Immature natural killer cell (primary cell): ENCODE data around the gene CD8B2. TPM values are rescaled to one million over a fixed set of nuclear protein-coding genes. Genes with fewer than 3 reads are reported as not detected.
A peak's percentile ranks its signal among the peaks of the same experiment; 100 is the strongest.

Source experiments
- DNase-seq, 3 donors: peaks; one replicate each; pipeline ENCODE4 v3.0.0; 2022; ENCODE audit warnings: mixed read lengths in 1 of 3
- H3K27ac Mint-ChIP-seq, 6 donors: one replicate each; pipeline ENCODE4 v1.8.0; 2020; ENCODE audit warnings: mixed read lengths in 6 of 6, mild to moderate bottlenecking in 5 of 6, inconsistent platforms in 4 of 6, moderate library complexity in 3 of 6
- H3K27me3 Mint-ChIP-seq, 3 donors: one replicate each; pipeline ENCODE4 v1.8.0; 2020 to 2021; ENCODE audit warnings: low read depth in 3 of 3, mild to moderate bottlenecking in 3 of 3, mixed read lengths in 3 of 3, moderate library complexity in 3 of 3, inconsistent platforms in 1 of 3
- H3K36me3 Mint-ChIP-seq, 3 donors: one replicate each; pipeline ENCODE4 v1.8.0; 2020; ENCODE audit warnings: mixed read lengths in 3 of 3, inconsistent platforms in 2 of 3, mild to moderate bottlenecking in 2 of 3
- H3K4me1 Mint-ChIP-seq, 2 donors: one replicate each; pipeline ENCODE4 v1.8.0; 2020; ENCODE audit warnings: inconsistent platforms in 2 of 2, mild to moderate bottlenecking in 2 of 2, mixed read lengths in 2 of 2, moderate library complexity in 1 of 2
- H3K4me3 Mint-ChIP-seq, 5 donors: one replicate each; pipeline ENCODE4 v1.8.0; 2020; ENCODE audit warnings: mild to moderate bottlenecking in 5 of 5, mixed read lengths in 5 of 5, inconsistent platforms in 3 of 5, moderate library complexity in 3 of 5
- H3K9me3 Mint-ChIP-seq, 6 donors: one replicate each; pipeline ENCODE4 v1.8.0; 2020; ENCODE audit warnings: mild to moderate bottlenecking in 6 of 6, mixed read lengths in 6 of 6, inconsistent platforms in 4 of 6, moderate library complexity in 3 of 6
- polyA plus RNA-seq, 3 donors: library from polyadenylated mRNA; unstranded; fragments of 300-500 nt; fragmentation: Illumina TruSeq; gene quantifications; one replicate each; pipeline ENCODE4 v1.2.3, GENCODE V29; 2021

CD8B2 gene
- polyA plus RNA-seq, 3 donors from 2014 or later: 0.43 to 0.52 TPM; not detected in 1

DNA sequence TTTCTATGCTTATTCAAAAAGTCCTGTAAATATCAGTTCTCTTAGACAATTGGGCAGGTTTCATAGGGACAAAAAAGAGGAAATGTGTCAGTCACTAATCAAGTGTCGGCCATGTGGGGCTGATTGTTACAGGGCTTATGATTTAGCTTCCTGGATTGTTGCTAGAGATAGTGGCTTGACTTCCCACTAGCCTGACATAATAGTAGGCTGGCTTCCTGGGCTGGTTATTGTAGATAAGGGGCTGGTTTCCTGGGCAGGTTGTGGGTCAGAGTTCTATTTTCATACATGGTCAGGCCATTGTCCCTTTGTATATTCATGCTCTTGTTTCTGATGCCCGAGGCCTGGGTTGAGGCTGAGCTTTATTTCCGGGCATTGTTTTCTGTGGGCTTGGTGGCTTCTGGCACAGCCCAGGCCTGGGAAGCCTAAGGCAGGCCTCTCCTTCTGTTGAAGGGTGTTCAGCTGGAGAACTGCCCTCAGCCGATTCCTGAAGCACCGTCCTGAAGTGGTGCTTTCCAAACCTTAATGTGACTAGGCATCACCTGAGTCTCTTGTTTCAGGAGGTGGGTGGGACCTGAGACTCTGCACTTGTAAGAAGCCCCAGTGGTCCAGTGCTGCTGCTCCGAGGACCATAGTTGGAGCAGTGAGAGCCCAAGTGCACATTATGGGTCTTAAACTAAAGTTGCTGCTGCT lies 37.0 kb downstream of the CD8B2 start:
- DNase-seq: no peak
- no peaks in the 10 kb centered on the region for H3K4me1 Mint-ChIP-seq
- no peak overlapping the region for H3K4me3 Mint-ChIP-seq
- peaks cover 0 to 11% (median 2%) of the 10 kb centered on the region in 3 donors for H3K27me3 Mint-ChIP-seq
- H3K9me3 Mint-ChIP-seq: peaks cover 0 to 18% (median 5%) of the 10 kb centered on the region in 6 donors
- H3K36me3 Mint-ChIP-seq: no peaks in the 10 kb centered on the region
- no peak overlapping the region for H3K27ac Mint-ChIP-seq

DNA sequence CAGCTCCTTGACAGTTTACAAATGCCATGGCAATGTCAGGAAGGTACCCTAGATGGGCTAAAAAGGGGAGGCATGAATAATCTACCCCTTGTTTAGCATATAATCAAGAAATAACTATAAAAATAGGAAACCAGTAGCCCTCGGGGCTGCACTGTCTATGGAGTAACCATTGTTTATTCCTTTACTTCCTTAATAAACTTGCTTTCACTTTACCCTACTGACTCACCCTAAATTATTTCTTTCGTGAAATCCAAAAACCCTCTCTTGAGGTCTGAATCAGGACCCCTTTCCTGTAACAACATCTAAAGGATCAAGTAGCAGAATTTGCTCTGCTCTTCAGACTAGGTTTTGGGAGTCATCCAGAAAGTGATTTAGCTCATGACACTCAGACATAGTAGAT lies 43.7 kb downstream of the CD8B2 start:
- H3K27me3 Mint-ChIP-seq: peaks cover 4 to 10% (median 5%) of the 10 kb centered on the region in 3 donors
- no peak overlapping the region for H3K4me3 Mint-ChIP-seq
- no peak overlapping the region for H3K27ac Mint-ChIP-seq
- H3K36me3 Mint-ChIP-seq: no peaks in the 10 kb centered on the region
- DNase-seq: no peak
- H3K4me1 Mint-ChIP-seq: no peaks in the 10 kb centered on the region
- H3K9me3 Mint-ChIP-seq: no peaks in the 10 kb centered on the region

DNA sequence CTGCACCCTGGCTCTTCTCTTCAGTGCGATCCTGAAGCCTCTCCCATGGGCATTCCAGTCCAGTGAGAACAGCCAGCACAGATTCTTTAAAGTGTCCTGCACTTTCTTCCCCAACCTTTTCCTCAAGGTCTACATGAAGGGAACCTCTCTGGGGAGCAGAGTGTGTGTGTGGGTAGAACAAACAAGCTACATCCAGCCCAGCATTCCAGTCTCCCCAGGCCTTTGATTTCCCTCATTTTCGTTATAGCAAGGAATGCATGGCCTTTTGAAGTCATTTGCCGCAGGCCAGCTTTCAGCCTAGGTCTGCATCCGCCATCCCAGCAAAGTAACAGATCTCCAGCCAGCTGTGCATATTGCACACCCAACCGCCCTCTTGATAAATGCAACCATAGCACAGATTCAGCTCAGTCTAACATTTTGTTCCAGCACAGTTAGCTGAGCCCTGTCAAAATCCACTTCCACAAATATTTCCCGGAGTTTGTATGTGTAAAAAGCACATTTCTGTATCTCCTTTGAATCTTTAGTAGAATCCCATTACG lies 44.6 kb downstream of the CD8B2 start:
- no peaks in the 10 kb centered on the region for H3K4me1 Mint-ChIP-seq
- H3K27me3 Mint-ChIP-seq: peaks cover 4 to 6% (median 5%) of the 10 kb centered on the region in 3 donors
- H3K4me3 Mint-ChIP-seq: no peak overlapping the region
- no peaks in the 10 kb centered on the region for H3K9me3 Mint-ChIP-seq
- DNase-seq: no peak
- no peaks in the 10 kb centered on the region for H3K36me3 Mint-ChIP-seq
- H3K27ac Mint-ChIP-seq: no peak overlapping the region

DNA sequence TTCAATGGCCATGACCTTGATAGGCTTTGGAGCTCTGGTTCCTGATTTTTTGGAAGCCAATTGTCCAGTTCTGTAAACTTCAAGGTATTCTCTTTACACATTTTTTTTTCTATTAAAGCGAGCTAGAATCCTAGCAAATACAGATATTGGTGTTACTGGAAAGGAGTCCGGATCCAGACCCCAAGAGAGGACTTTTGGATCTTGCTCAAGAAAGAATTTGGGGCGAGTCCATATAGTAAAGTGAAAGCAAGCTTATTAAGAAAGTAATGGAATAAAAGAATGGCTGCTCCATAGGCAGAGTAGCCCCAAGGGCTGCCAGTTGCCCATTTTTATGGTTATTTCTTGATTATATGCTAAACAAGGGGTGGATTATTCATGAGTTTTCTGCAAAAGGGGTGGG lies 45.1 kb downstream of the CD8B2 start:
- DNase-seq: no peak
- no peaks in the 10 kb centered on the region for H3K9me3 Mint-ChIP-seq
- H3K36me3 Mint-ChIP-seq: no peaks in the 10 kb centered on the region
- H3K4me1 Mint-ChIP-seq: no peaks in the 10 kb centered on the region
- no peak overlapping the region for H3K4me3 Mint-ChIP-seq
- peaks cover 4 to 6% (median 5%) of the 10 kb centered on the region in 3 donors for H3K27me3 Mint-ChIP-seq
- no peak overlapping the region for H3K27ac Mint-ChIP-seq

DNA sequence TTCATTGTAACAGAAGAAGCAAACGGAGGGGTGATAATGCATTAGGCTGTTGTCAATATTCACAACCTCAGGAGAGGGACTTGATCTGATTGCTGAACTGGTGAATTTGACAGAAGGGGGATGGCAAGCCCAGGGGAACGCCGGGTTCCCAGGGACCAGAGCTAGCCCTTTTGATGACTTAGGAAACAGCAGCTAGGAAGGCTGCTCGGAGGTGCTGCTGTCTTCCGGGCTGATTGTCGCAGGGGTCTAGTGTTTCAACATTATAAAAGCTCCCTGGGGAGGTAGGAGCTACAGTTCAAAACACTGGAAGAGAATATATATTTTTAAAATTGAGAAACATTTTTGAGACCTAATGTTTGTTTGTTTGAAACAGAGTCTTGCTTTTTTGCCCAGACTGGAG lies 47.3 kb downstream of the CD8B2 start:
- Mint-ChIP-seq H3K4me3 (no peak overlapping the region), H3K9me3 (no peaks in the 10 kb centered on the region), H3K27me3 (peaks cover under 1 to 4% (median 3%) of the 10 kb centered on the region in 3 donors), H3K27ac (no peak overlapping the region), H3K4me1 (no peaks in the 10 kb centered on the region), H3K36me3 (no peaks in the 10 kb centered on the region)
- no peak for DNase-seq

DNA sequence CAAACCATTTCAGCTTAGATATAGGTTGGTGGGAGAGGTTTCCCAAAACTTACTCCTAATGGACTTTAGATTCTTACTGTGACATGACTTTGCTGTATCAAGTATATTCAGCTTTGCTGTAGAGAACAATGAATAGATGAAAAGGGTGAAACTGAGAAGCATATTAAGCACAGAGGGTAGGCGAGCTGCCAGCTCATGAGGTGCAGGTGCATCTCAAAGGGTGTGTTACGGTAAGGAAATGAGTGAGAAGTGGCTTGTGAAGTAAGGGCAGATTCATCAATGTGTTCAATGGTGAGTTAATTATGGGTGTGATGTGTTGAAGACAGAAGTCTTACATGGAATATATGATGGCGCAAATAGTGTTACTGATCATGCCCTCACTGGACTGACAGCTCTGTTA lies 49.3 kb downstream of the CD8B2 start:
- no peak for DNase-seq
- Mint-ChIP-seq H3K4me1 (no peaks in the 10 kb centered on the region), H3K27ac (no peak overlapping the region), H3K9me3 (no peaks in the 10 kb centered on the region), H3K4me3 (no peak overlapping the region), H3K27me3 (peaks cover 4 to 6% (median 5%) of the 10 kb centered on the region in 3 donors), H3K36me3 (no peaks in the 10 kb centered on the region)

DNA sequence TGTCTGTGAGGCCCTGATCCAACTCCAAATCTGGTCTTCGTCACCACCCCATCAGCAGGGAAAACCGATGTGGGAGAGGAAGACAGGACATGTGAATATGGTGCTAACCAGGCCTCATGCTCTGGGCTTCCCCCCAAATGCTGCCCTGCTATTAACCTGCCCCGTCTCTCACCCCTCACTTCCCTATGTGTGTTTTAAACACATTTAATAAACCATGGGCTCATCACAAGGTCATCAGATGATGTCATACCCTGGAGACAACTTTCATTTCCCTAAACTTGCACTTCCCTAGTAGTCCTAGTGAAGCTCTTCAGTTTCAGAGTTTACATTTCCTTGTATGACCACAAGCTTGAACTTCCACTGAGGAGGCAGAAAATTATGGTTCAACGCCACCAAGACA lies 49.9 kb downstream of the CD8B2 start:
- no peak overlapping the region for H3K4me3 Mint-ChIP-seq
- H3K27me3 Mint-ChIP-seq: peaks cover 4 to 6% (median 5%) of the 10 kb centered on the region in 3 donors
- no peaks in the 10 kb centered on the region for H3K36me3 Mint-ChIP-seq
- no peak overlapping the region for H3K27ac Mint-ChIP-seq
- peak in 1 of 3 donors; percentile 2 for DNase-seq
- H3K4me1 Mint-ChIP-seq: no peaks in the 10 kb centered on the region
- H3K9me3 Mint-ChIP-seq: no peaks in the 10 kb centered on the region

DNA sequence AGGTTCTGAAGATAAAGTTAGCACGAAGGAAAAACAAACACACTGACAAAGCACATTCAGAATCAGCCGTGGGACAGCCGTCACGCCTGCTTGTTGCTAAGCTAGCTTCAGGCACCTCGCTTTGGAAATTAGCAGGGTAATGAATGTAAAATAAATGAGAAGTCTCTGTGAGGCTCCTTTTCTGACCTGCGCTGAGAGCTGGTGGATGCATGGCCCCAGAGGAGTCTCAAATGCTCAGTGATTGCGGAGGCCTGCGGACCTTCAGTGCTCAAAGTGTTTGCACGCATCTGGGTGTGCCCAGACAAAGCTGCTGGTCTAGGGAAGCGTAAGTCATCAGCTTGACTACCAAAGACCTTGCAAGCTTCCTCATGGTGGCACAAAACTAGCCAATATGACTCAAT lies 50.6 kb downstream of the CD8B2 start:
- Mint-ChIP-seq H3K9me3 (no peaks in the 10 kb centered on the region), H3K27me3 (peaks cover 3 to 7% (median 7%) of the 10 kb centered on the region in 3 donors), H3K27ac (no peak overlapping the region), H3K4me1 (peaks cover under 1 to 3% of the 10 kb centered on the region in 2 donors), H3K4me3 (no peak overlapping the region), H3K36me3 (no peaks in the 10 kb centered on the region)
- DNase-seq: no peak

DNA sequence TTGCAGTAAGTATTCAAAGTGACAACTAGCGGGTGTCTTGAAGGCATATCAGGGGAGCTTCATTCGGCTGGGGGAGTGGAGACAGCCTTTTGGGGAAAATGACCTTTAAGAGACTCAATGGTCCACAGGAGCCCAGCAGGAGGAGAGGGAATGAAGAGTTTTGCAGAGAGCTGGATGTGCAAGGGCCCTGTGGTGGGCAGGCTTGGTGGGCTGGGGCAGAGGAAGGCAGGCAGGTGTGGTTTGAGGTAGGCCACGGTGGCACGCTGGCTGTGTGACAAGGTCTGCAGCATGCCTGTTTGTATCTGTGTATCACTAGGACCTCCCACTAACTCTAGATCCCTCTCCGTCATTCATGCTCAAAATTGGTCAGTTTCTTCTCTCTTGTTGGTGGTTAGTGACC lies 53.7 kb downstream of the CD8B2 start:
- H3K4me3 Mint-ChIP-seq: no peak overlapping the region
- H3K27ac Mint-ChIP-seq: no peak overlapping the region

DNA sequence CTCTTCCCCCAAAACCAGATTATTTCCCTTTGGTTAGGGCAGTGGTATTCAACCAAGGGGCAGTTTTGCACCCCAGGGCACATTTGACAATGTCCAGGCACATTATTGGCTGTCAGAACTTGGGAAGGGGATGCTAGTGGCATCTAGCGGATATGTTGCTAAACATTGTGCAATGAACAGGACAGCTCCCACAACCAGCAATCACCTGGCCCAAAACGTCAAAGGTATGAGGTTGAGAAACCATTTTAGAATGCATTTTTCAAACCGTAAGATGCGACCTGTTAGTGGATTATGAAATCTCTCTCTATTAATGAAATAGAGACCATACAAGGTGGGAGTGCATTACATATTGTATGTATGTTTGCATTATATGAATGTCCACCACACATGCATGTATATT lies 54.2 kb downstream of the CD8B2 start:
- peaks cover 2 to 6% of the 10 kb centered on the region in 2 donors for H3K4me1 Mint-ChIP-seq
- no peak overlapping the region for H3K27ac Mint-ChIP-seq

More for the DNA sequence above, 53.7 kb downstream of the CD8B2 start:
- Mint-ChIP-seq H3K27me3 (peaks cover 4 to 16% (median 9%) of the 10 kb centered on the region in 3 donors), H3K36me3 (no peaks in the 10 kb centered on the region), H3K9me3 (no peaks in the 10 kb centered on the region), H3K4me1 (peaks cover 2 to 6% of the 10 kb centered on the region in 2 donors)
- DNase-seq: no peak

DNA sequence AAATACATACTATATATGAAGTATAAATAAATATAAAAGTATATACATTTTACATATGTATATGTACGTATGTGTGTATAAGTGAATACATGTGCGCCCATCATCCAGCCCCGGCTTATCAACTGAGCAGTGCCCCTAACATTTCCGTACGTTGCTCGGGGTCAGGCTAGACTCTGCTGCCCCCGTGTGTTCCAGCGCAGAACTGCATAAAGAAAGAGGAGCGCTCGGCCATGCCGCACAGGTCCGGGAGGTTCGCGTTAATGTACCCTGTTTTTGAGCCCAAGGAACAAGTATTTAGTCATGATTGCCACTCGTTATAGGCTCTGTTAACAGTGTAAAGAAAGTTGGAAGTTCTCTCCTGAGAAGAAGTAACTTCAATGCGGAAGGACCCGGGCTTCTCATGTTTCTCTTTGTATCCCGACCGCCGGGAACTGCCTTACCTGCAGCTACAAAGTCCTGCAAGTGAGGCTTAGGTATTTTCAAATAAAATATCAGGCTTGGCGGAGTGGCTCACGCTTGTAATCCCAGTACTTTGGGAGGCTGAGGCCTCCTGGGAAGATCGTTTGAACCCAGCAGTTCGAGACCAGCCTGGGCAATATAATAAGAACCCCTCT lies 55.7 kb downstream of the CD8B2 start:
- H3K4me1 Mint-ChIP-seq: peaks cover 2 to 6% of the 10 kb centered on the region in 2 donors
- H3K27ac Mint-ChIP-seq: no peak overlapping the region
- no peaks in the 10 kb centered on the region for H3K36me3 Mint-ChIP-seq
- peak; percentile 42 to 59 (median 46) for DNase-seq
- peaks cover 4 to 17% (median 17%) of the 10 kb centered on the region in 3 donors for H3K27me3 Mint-ChIP-seq
- H3K4me3 Mint-ChIP-seq: peak overlapping the region; percentile 11 to 70 (median 54)
- H3K9me3 Mint-ChIP-seq: no peaks in the 10 kb centered on the region

More for the DNA sequence above, 54.2 kb downstream of the CD8B2 start:
- Mint-ChIP-seq H3K9me3 (no peaks in the 10 kb centered on the region), H3K27me3 (peaks cover 4 to 16% (median 9%) of the 10 kb centered on the region in 3 donors), H3K4me3 (no peak overlapping the region), H3K36me3 (no peaks in the 10 kb centered on the region)
- no peak for DNase-seq

DNA sequence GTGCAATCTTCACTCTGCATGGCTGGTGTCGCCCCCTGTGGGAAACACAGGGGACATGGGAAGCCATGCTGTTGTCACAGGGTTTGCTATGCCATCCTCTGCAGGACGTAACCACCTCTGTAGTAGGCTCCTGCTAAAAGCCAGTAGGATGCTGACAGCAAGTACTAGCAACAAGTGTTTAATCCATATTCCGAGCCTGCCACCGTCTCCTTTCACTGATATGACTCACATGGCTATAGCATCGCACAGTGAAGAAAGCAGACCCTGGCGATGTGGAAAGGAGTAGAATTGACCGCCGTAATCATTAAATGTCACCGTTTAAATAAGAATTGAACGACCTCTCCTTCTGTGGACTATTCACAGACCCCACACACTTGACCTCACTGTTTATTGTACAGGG lies 57.8 kb downstream of the CD8B2 start:
- H3K27ac Mint-ChIP-seq: no peak overlapping the region
- H3K9me3 Mint-ChIP-seq: no peaks in the 10 kb centered on the region
- peaks cover 4 to 22% (median 17%) of the 10 kb centered on the region in 3 donors for H3K27me3 Mint-ChIP-seq
- H3K4me1 Mint-ChIP-seq: peaks cover 2 to 6% of the 10 kb centered on the region in 2 donors
- no peak for DNase-seq
- H3K36me3 Mint-ChIP-seq: no peaks in the 10 kb centered on the region
- H3K4me3 Mint-ChIP-seq: no peak overlapping the region

DNA sequence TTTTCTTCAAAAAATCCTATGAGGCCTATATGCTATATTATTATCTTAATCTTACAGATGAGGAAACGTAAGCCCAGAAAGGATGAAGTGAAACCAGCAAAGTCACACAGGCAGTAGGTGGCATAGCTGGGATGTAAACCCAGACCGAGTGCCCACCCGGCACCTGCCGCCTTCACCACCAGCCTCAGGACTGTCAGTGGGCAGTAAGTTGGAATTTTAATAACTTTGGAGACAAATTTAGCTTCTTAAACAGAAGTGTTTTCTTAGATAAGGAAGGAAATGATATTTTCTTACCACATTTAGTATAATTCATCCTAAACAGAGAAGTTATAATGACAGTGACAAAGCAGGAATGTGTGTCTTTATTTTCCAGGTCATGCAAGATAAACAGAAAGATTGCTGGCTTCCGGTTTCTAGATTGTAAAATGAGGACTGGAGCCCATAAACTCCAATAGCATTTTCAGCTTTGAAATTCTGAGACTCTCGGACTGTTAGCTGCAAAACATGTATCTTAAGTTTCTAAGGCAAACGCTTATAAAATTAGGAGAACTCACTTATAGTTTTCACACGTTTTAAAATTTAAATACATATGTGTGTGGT lies 59.3 kb downstream of the CD8B2 start:
- Mint-ChIP-seq H3K36me3 (no peaks in the 10 kb centered on the region), H3K9me3 (no peaks in the 10 kb centered on the region), H3K4me1 (peaks cover 2 to 6% of the 10 kb centered on the region in 2 donors), H3K4me3 (no peak overlapping the region), H3K27me3 (peaks cover 3 to 16% (median 15%) of the 10 kb centered on the region in 3 donors), H3K27ac (no peak overlapping the region)
- no peak for DNase-seq
